Measurements from ENCODE around the gene CNTN5.

The CNTN5 gene

DNA sequence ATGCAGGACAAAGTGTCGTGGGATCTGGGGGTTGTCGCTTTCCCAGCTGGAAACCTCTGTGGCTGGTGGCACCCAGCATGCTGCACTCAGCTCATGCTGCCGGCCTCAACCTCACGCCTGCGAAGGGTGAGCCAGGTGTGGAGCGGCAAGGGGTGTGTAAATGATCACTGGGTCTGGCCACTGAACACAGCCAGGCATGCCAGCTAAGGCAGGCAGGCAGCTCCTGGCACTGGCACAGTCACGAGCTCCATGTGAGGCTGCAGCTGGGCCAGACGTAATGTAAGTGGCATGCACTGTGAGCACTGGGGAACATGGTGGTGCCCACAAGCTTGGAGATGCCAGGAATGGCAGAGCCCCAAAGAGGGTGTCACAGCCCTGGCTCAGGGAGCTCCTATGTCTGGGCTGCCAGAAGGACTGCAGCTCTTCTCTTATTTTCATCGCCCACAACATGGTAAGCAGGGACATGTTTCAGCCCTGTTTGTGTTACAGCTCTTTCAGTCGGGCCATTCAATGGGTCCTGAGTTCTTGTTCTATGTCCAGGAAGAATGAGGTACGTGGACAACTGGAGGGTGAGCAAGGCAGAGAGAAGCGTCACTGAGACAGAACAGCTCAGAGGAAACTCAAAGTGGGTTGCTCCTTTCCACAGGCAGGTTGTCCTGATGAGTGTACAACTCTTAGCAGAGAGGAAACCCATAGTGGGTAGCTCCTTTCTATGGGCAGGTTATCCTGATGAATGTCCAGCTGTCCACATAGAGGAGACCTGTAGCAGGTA lies 403.8 kb downstream of the CNTN5 start:
- TF ChIP-seq TCF4 (CRISPR knock-in tag; IDR thresholded peaks at IDR 0.05; ENCODE audit: borderline replicate concordance) (no peak), BACH2 (CRISPR knock-in tag; IDR thresholded peaks at IDR 0.05; ENCODE audit: borderline replicate concordance) (no peak), ZNF565 (CRISPR knock-in tag; conservative IDR thresholded peaks at IDR 0.05; ENCODE audit: low read depth) (no peak), RARB (CRISPR knock-in tag; IDR thresholded peaks at IDR 0.05) (no peak), ISL1 (CRISPR knock-in tag; IDR thresholded peaks at IDR 0.05) (no peak), ZFP30 (CRISPR knock-in tag; IDR thresholded peaks at IDR 0.05) (no peak), OSR1 (CRISPR knock-in tag; IDR thresholded peaks at IDR 0.05) (no peak)
- TF ChIP-seq, protein P1, sequence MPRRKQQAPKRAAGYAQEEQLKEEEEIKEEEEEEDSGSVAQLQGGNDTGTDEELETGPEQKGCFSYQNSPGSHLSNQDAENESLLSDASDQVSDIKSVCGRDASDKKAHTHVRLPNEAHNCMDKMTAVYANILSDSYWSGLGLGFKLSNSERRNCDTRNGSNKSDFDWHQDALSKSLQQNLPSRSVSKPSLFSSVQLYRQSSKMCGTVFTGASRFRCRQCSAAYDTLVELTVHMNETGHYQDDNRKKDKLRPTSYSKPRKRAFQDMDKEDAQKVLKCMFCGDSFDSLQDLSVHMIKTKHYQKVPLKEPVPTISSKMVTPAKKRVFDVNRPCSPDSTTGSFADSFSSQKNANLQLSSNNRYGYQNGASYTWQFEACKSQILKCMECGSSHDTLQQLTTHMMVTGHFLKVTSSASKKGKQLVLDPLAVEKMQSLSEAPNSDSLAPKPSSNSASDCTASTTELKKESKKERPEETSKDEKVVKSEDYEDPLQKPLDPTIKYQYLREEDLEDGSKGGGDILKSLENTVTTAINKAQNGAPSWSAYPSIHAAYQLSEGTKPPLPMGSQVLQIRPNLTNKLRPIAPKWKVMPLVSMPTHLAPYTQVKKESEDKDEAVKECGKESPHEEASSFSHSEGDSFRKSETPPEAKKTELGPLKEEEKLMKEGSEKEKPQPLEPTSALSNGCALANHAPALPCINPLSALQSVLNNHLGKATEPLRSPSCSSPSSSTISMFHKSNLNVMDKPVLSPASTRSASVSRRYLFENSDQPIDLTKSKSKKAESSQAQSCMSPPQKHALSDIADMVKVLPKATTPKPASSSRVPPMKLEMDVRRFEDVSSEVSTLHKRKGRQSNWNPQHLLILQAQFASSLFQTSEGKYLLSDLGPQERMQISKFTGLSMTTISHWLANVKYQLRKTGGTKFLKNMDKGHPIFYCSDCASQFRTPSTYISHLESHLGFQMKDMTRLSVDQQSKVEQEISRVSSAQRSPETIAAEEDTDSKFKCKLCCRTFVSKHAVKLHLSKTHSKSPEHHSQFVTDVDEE (CRISPR knock-in tag; IDR thresholded peaks at IDR 0.05), result no peak
- TF ChIP-seq, protein P2, sequence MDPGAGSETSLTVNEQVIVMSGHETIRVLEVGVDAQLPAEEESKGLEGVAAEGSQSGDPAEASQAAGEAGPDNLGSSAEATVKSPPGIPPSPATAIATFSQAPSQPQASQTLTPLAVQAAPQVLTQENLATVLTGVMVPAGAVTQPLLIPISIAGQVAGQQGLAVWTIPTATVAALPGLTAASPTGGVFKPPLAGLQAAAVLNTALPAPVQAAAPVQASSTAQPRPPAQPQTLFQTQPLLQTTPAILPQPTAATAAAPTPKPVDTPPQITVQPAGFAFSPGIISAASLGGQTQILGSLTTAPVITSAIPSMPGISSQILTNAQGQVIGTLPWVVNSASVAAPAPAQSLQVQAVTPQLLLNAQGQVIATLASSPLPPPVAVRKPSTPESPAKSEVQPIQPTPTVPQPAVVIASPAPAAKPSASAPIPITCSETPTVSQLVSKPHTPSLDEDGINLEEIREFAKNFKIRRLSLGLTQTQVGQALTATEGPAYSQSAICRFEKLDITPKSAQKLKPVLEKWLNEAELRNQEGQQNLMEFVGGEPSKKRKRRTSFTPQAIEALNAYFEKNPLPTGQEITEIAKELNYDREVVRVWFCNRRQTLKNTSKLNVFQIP (CRISPR knock-in tag; IDR thresholded peaks at IDR 0.05; ENCODE audit: borderline replicate concordance, low read depth), result no peak
- no peak for ATAC-seq

DNA sequence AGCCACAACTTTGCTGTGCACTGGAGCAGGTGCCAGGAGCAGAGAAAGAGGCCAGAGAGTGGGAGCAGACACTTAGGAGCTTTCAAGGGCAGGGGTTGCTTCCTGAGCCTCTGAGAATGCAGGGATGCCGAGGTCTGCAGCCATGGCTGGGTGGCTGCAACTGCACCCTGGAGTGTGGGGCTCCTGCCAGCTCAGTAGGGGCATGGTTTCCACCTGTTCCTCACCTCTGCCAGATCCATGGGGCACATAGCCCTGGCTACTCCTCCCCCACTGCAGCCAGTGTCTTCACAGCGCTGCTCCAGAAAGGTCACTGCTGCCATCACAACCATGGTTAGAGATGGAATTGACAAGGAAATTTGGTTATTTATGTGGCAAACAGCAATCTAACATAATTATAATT lies 404.8 kb downstream of the CNTN5 start:
- TF ChIP-seq, protein P3, sequence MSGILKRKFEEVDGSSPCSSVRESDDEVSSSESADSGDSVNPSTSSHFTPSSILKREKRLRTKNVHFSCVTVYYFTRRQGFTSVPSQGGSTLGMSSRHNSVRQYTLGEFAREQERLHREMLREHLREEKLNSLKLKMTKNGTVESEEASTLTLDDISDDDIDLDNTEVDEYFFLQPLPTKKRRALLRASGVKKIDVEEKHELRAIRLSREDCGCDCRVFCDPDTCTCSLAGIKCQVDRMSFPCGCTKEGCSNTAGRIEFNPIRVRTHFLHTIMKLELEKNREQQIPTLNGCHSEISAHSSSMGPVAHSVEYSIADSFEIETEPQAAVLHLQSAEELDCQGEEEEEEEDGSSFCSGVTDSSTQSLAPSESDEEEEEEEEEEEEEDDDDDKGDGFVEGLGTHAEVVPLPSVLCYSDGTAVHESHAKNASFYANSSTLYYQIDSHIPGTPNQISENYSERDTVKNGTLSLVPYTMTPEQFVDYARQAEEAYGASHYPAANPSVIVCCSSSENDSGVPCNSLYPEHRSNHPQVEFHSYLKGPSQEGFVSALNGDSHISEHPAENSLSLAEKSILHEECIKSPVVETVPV (CRISPR knock-in tag; IDR thresholded peaks at IDR 0.05), result no peak
- TF ChIP-seq ARNTL (CRISPR knock-in tag; IDR thresholded peaks at IDR 0.05; ENCODE audit: borderline replicate concordance, low read depth), result no peak
- TF ChIP-seq ZFP30 (CRISPR knock-in tag; IDR thresholded peaks at IDR 0.05), result no peak
- TF ChIP-seq ISL1 (CRISPR knock-in tag; IDR thresholded peaks at IDR 0.05), result no peak
- TF ChIP-seq, protein P2 (CRISPR knock-in tag; IDR thresholded peaks at IDR 0.05; ENCODE audit: borderline replicate concordance, low read depth), result no peak
- no peak for TF ChIP-seq PPARA (CRISPR knock-in tag; IDR thresholded peaks at IDR 0.05; ENCODE audit: borderline replicate concordance)
- TF ChIP-seq, protein P4, sequence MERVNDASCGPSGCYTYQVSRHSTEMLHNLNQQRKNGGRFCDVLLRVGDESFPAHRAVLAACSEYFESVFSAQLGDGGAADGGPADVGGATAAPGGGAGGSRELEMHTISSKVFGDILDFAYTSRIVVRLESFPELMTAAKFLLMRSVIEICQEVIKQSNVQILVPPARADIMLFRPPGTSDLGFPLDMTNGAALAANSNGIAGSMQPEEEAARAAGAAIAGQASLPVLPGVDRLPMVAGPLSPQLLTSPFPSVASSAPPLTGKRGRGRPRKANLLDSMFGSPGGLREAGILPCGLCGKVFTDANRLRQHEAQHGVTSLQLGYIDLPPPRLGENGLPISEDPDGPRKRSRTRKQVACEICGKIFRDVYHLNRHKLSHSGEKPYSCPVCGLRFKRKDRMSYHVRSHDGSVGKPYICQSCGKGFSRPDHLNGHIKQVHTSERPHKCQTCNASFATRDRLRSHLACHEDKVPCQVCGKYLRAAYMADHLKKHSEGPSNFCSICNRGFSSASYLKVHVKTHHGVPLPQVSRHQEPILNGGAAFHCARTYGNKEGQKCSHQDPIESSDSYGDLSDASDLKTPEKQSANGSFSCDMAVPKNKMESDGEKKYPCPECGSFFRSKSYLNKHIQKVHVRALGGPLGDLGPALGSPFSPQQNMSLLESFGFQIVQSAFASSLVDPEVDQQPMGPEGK (CRISPR knock-in tag; IDR thresholded peaks at IDR 0.05; ENCODE audit: borderline replicate concordance), result no peak
- TF ChIP-seq ZFP3 (CRISPR knock-in tag; IDR thresholded peaks at IDR 0.05), result no peak
- no peak for TF ChIP-seq CSDC2 (CRISPR knock-in tag; IDR thresholded peaks at IDR 0.05)
- no peak for TF ChIP-seq SNAI2 (CRISPR knock-in tag; IDR thresholded peaks at IDR 0.05)
- ATAC-seq, result no peak

DNA sequence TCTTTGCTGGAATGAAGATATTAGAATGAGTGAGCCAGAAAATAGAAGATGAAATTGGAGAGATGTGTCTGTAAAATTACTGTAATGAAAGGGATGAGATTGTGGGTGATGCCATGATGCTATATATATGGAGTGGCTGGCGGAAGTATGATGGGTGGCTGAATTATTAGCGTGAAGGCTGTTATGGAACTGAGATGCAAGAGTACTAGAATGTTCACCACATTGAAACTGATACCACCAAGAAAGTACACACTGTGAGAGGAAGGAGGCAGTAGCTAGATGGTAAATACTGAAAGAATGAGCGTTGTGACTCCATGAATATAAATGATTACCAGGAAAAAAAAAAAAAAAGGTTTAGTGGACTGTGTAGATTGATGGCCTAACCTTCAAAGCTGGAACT lies 411.9 kb downstream of the CNTN5 start:
- no peak for ATAC-seq
- no peak for TF ChIP-seq SNAI2 (CRISPR knock-in tag; IDR thresholded peaks at IDR 0.05)
- TF ChIP-seq, protein P3 (CRISPR knock-in tag; IDR thresholded peaks at IDR 0.05), result no peak
- no peak for TF ChIP-seq ZNF565 (CRISPR knock-in tag; conservative IDR thresholded peaks at IDR 0.05; ENCODE audit: low read depth)

Data from SK-N-SH treated with all-trans-retinoic acid at 6 μM for 48 hours (cell line).